ENCODE data around the gene TPR.
A peak's percentile ranks its signal among the peaks of the same experiment; 100 is the strongest.

TPR gene

DNA sequence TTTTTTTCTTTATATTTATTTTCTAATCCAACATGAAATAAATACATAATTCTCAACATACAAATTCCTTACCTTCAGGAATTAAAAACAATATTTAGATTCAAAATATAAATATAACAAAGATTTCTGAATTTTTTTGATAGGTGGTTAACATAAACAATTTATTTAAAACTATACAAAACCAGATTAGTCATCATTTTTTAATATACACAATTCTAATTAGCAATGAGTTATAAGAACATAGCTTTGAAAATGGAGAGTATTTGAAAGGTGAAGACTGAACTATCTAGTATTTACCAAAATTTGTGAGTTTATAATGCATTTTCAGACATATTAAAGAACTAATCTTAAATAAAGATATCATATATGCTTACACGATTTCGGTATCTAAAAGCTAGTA, 37.5 kb downstream of the TPR start:
- no peak for DNase-seq (ENCODE audit: extremely low spot score, insufficient read length, low read depth)
- no peak for FAIRE-seq

DNA sequence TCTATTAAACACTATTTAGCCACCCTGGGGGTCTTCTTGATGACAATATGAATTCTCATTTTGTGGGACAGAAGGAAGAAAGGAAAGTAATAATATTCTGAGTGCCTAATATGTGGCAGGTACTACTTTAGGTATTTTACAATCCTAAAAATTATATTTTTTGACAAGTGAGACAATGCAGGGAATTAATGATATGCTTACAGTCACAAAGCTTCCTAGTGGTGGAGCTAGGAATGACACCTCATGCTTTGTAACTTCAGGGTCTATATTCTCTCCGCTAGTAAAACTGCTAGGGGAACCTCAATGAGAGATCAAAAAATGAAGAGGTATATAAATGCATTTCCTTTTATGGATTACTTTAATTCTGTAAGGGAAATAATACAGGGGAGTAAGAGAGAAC, 44.3 kb downstream of the TPR start:
- FAIRE-seq, result no peak
- DNase-seq (ENCODE audit: extremely low spot score, insufficient read length, low read depth), result no peak

DNA sequence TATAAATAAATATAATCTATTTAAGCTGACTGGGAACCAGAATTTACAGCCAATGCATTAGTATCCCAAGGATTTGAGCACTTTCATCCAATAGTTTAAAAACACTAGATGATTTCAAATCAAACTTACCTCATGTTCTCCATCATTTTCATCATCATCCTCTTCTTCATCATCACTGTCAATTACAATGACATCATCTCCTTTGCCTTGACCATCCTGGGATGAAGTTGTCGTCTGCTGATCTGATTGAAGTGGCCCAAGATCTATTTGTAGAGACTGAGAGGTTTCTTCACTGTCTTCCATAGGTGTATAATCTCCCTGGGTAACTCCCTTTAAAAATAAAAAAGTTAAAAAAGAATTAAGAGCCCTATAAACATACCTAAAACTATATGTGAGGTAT, 47.7 kb downstream of the TPR start:
- no peak for DNase-seq (ENCODE audit: extremely low spot score, insufficient read length, low read depth)
- FAIRE-seq, result no peak

DNA sequence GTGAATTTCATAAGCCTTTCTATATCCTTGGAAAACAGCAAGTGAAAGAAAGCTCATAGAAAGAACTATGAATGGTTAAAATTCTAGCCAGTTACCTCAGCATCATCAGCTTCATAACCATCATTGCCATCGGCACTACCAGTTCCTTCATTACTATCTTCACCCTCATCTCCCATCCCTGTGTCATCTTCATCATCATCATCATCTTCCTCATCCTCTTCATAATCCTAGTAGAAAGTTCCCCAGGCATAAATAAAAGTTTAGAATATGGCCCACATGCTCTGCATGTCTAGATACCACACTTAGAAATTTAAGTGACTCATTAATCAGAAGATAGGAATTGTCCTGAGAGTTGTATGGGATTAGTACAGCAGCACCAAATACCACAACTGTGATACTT, 49.0 kb downstream of the TPR start:
- FAIRE-seq (no peak), DNase-seq (ENCODE audit: extremely low spot score, insufficient read length, low read depth) (no peak)

DNA sequence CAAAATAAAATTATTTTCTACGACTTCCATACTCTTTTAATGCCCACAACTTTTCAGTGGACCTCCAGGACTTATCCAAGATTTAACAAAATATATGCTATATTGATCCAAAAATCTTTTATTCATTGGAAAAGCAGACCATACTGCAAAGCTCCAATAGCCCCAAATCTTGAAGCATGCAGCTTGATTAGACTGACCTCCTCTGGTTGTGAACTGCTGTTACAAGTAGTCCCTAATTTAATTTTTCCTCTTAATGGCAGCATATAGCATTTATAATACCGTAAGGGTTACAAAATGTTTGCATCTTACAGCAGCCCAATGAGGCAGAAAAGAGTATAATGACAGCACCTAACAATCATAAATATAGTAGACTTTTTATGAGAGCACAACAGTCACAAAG, 49.8 kb downstream of the TPR start:
- FAIRE-seq, result no peak
- no peak for DNase-seq (ENCODE audit: extremely low spot score, insufficient read length, low read depth)

DNA sequence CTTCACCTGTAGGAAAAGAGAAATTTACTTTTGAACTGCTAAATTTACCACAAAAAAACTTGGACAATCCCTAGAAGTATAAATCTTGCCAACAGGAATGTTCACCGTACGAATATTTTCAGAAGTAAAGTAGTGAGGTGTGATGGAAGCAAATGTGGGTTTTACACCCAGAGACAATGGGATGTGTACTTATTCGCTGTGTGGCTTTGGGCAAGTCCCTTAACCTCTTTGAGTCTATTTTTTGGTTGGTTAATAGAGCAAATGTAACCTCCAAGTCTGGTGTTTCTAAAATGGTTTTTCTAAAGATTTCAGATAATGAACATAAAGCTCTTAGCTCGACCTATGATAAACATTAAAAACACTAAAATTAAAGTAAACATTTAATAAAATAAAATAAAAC, 51.2 kb downstream of the TPR start:
- DNase-seq (ENCODE audit: extremely low spot score, insufficient read length, low read depth) (no peak), FAIRE-seq (no peak)

DNA sequence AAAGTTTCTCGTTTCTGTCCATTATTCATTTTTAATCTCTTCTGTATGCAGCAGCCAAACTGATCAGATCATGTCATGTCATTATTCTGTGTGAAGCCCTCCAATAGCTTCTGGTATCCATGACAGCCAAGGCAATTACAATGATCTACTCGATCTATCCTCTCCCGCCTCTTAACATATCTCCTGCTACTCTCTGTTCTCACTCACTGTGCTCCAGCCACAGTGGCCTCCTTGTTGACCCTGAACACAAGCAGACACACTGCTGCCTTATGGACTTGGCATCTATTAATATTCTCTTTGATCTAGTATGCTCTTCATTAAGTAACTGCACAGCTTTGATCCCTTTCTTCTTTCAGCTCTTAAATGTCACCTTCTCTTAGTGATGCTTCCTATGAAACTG, 59.5 kb downstream of the TPR start:
- FAIRE-seq, result no peak
- DNase-seq (ENCODE audit: extremely low spot score, insufficient read length, low read depth), result no peak

DNA sequence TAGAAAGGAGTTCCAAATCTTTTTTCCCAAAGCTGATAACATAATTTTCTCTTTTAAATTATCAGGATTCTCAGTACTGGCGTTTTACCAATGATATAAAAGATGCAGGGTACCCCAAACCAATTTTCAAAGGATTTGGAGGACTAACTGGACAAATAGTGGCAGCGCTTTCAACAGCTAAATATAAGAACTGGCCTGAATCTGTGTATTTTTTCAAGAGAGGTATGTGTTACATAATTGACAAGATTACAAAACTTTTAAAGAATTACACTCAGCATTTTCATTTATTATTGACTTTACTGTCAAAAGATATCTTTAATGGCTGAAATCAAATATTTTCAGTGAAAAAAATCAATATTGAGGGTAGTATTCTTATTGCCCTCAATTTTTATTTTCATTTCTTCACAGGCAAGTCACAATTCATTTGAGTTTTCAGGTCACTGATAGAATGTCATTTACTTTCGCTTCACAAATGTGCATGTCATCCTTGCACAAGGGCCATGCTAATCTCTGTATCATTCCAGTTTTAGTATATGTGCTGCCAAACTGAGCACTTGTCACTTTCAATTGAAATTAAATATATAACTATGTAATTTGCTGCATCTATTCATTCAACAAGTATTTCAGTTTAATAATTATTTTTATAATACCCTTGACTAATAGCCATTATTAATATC, 63.5 kb downstream of the TPR start:
- FAIRE-seq, result no peak

DNA sequence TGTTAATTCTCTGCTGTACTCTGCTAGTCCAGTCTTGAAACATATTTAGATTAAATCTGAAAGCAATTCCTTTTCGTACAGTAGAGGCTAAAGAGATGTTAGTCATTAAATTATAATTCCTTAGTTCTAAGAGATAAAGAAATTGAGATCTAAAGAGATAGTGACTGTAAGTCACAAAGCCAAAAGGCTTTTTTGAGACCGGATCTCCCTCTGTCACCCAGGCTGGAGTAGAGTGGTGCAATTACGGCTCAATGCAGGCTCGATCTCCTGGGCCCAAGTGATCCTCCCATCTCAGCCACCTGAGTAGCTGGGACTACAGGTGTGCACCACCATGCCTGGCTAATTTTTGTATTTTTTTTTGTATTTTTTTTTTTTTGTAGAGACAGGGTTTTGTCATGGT, 64.7 kb downstream of the TPR start:
- no peak for DNase-seq (ENCODE audit: extremely low spot score, insufficient read length, low read depth)
- FAIRE-seq, result no peak

More for the DNA sequence above, 63.5 kb downstream of the TPR start:
- DNase-seq (ENCODE audit: extremely low spot score, insufficient read length, low read depth), result no peak

DNA sequence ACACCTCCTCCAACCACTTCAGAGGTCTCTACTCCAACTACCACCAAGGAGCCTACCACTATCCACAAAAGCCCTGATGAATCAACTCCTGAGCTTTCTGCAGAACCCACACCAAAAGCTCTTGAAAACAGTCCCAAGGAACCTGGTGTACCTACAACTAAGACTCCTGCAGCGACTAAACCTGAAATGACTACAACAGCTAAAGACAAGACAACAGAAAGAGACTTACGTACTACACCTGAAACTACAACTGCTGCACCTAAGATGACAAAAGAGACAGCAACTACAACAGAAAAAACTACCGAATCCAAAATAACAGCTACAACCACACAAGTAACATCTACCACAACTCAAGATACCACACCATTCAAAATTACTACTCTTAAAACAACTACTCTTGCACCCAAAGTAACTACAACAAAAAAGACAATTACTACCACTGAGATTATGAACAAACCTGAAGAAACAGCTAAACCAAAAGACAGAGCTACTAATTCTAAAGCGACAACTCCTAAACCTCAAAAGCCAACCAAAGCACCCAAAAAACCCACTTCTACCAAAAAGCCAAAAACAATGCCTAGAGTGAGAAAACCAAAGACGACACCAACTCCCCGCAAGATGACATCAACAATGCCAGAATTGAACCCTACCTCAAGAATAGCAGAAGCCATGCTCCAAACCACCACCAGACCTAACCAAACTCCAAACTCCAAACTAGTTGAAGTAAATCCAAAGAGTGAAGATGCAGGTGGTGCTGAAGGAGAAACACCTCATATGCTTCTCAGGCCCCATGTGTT, 66.6 kb downstream of the TPR start:
- no peak for FAIRE-seq

DNA sequence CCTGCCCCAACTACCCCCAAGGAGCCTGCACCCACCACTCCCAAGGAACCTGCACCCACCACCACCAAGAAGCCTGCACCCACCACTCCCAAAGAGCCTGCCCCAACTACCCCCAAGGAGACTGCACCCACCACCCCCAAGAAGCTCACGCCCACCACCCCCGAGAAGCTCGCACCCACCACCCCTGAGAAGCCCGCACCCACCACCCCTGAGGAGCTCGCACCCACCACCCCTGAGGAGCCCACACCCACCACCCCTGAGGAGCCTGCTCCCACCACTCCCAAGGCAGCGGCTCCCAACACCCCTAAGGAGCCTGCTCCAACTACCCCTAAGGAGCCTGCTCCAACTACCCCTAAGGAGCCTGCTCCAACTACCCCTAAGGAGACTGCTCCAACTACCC, 67.6 kb downstream of the TPR start:
- no peak for FAIRE-seq
- DNase-seq (ENCODE audit: extremely low spot score, insufficient read length, low read depth), result no peak

More for the DNA sequence above, 66.6 kb downstream of the TPR start:
- no peak for DNase-seq (ENCODE audit: extremely low spot score, insufficient read length, low read depth)

DNA sequence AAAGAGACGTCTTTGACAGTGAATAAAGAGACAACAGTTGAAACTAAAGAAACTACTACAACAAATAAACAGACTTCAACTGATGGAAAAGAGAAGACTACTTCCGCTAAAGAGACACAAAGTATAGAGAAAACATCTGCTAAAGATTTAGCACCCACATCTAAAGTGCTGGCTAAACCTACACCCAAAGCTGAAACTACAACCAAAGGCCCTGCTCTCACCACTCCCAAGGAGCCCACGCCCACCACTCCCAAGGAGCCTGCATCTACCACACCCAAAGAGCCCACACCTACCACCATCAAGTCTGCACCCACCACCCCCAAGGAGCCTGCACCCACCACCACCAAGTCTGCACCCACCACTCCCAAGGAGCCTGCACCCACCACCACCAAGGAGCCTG, 68.5 kb downstream of the TPR start:
- no peak for DNase-seq (ENCODE audit: extremely low spot score, insufficient read length, low read depth)

DNA sequence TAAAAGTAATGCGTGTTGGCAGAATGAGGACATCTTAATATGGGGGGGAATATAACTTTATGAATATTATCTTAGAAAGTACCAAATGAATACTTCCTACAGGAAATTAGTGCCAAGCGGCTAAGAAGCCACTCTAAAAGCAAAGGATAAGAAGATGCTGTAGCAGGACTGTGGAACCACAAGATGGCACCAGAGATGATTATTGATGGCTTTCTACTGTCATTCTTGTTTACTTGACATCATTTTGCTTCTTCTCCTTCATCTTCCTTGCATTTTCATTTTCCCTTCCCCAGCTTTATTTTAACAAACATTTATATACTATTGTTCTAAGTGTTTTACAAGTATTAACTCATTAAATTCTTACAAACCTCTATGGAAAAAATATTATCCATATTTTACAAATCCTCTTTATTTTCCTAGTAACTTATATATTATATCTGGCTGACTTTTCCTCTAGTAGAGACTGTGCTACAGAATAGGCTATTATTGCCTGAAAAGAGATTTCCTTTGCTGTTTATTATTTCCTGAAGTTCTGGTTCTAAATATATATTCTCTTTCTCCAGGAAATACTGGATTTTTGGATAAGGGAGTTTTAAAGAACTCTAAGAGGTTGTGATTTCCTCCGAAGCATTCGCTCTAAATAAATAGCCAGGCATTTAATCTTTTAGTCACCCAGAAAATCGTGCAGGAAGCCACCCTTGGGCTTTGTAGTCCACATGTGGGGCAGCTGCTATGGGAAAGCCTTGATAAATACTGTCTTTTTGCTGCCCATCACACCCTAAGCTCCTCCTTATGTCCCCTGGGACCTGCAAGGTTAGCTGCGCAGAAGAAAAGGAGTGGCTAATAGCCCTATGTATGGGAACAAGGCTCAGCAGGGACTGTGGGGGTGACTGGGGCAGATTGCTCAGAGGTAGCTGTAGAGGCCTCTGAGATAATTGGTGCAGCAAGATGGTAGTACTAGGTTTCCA, 69.8 kb downstream of the TPR start:
- DNase-seq (ENCODE audit: extremely low spot score, insufficient read length, low read depth) (no peak), FAIRE-seq (peak; percentile 76)

More for the DNA sequence above, 68.5 kb downstream of the TPR start:
- FAIRE-seq, result no peak

DNA sequence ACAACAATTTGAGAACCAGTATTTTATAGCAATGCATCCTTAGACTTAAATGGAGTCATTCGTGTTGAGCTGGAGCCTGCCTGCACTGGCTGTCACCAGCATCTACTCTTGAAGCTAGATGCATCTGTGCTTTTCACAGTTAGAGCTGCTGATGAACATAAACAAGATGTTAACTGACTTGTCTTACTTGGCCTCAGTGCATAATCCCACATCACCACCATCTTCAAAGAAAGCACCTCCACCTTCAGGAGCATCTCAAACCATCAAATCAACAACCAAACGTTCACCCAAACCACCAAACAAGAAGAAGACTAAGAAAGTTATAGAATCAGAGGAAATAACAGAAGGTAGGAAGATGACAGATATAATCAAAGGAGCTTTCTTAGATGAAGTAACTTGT, 71.1 kb downstream of the TPR start:
- no peak for DNase-seq (ENCODE audit: extremely low spot score, insufficient read length, low read depth)
- FAIRE-seq, result no peak

DNA sequence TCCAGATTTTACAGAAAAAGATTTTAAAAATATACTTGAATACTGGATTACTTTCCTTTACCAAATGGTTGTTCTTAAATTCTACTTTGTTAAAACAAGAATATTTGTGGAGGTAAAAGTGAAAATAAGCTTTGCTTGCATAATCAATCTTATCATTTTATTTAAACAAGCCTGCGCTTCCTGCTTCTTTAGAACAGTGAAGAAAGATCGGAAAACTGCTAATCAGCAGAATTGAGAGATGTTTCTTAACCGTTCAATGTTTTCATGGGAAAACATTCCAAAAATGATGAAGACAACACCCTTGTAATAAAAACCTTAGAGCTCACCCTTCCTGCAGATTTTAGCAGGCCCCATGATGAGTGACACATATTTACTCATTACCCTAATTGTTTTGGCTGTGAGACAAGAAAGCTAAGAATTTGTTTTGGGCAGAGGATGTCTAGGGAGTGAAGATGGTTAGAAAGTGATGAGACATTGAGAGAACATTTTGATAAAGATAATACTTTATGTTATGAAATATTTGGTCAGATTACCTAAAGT, 72.6 kb downstream of the TPR start:
- FAIRE-seq, result no peak
- DNase-seq (ENCODE audit: extremely low spot score, insufficient read length, low read depth), result no peak

DNA sequence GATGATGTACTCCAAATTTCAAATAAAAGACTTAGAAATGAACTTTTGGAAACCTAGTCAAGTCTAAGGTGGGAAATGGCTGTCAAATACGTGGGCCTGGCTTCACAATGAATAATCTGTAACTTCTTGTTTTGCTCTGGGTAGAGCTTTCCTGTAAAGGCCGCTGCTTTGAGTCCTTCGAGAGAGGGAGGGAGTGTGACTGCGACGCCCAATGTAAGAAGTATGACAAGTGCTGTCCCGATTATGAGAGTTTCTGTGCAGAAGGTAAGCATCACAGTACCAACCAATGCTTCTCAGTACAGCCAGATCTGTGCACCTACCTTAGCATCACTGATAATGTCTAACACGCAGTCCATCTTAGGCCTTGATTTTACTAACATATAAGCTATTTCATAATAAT, 73.6 kb downstream of the TPR start:
- FAIRE-seq, result no peak
- DNase-seq (ENCODE audit: extremely low spot score, insufficient read length, low read depth), result no peak

DNA sequence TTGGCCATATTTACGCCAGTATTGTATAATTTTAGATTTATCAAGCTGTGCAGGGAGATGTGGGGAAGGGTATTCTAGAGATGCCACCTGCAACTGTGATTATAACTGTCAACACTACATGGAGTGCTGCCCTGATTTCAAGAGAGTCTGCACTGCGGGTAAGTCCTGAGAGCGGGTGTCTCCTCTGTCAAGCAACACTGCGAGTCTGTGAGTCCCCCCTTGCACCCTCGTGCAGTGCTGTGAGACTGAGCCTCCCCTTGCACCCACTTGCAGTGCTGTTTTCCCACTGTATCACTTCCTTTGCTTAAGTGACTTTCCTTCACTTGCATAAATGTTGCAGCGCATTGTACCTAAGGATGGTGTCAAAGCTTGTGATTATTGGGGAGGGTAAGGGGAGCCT, 75.0 kb downstream of the TPR start:
- FAIRE-seq (no peak), DNase-seq (ENCODE audit: extremely low spot score, insufficient read length, low read depth) (no peak)

DNA sequence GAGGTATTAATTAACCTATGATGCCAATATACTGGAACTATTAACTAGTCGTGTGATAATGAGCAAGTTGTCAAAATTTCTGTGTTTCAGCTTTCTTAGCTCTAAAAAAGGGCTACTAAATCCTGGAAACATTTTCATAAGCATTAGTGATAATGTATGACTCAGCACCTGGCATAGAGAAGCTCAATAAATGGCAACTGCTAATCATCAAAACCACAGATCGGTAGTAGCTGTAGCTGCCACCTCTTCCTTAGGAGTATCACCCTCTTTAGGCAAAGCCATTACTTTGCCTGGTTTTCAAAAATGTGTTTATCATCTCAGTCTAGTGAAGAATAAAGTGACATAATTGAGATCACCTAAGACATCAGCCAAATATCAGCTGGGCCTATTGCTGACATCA, 75.5 kb downstream of the TPR start:
- FAIRE-seq (no peak), DNase-seq (ENCODE audit: extremely low spot score, insufficient read length, low read depth) (no peak)

DNA sequence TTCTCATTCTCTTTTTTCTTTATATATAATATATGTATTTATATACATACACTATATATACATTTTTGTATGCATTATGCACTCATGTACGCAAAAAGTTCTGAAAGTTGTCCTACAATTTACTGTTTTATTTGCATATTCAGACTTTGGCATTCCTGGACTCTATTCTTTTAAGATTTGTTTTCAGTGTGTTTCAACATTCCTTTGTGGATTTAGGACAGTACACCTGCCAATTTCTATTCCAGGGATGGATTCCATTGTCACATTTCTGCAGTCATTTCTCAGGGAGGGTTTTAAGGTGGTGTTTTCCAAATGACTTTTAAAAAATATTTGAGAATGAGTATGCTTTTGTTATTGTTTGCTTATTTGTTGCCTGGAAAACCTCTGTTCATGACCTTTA, 76.2 kb downstream of the TPR start:
- FAIRE-seq (no peak), DNase-seq (ENCODE audit: extremely low spot score, insufficient read length, low read depth) (no peak)

DNA sequence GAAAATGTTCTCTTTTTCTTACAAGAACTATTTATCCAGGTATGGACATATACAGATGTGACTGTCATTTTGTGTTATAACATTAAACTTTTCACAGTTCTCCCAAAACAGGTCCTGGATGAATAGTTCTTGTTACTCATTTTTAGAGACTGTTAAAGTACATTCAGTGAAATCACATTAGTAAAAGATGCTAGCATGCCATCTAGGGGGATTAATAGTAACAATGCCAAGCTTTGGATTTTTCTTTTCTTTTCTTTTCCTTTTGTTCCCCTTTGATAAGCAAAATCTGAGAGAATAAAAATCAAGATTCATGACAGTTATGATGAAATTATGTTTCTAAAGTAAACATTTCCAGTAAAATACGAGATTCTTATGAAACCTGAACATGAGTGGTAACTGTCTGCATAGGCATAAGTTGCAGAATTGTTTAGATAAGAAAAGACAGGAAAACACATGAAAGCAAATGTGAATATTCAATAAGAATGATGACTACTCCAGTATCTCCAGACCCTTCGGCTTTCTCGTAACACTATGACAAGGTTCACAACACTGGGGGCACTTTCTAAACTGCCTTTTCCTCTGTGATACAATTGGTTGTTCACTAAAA, 77.5 kb downstream of the TPR start:
- FAIRE-seq, result no peak
- no peak for DNase-seq (ENCODE audit: extremely low spot score, insufficient read length, low read depth)
